Bronchial epithelial cell (primary cell): Measurements from ENCODE around the gene KPNB1. TPM values are rescaled to one million over a fixed set of nuclear protein-coding genes. Genes with fewer than 3 reads are reported as not detected.
A peak's percentile ranks its signal among the peaks of the same experiment; 100 is the strongest.

Experiments
- DNase-seq: peaks from one replicate; pipeline ENCODE4 v3.0.0-alpha.2; 2010; ENCODE audit warnings: low read depth
- FAIRE-seq: peaks from 2 replicates; lab custom pipeline; 2011; peaks lifted over from hg19 to GRCh38; lab: Jason Lieb, UNC
- H3K27me3 ChIP-seq: 2 replicates; pipeline ENCODE4 v1.5.1; 2011; ENCODE audit warnings: low read length; ENCODE audit not compliant: control insufficient read depth, insufficient read depth
- H3K36me3 ChIP-seq: 2 replicates; pipeline ENCODE4 v1.5.1; 2011; ENCODE audit warnings: low read length; ENCODE audit not compliant: control insufficient read depth, insufficient read depth
- H3K4me3 ChIP-seq: 2 replicates; pipeline ENCODE4 v1.5.1; 2011; ENCODE audit warnings: mild to moderate bottlenecking, low read depth, low read length, control low read depth
- total RNA-seq: library from RNA; depleted of rRNA; stranded (reverse); fragments of >200 nt; gene quantifications from 2 replicates; pipeline ENCODE4 v1.2.1, GENCODE V29; 2014
- TF ChIP-seq, protein P1 (sequence below): IDR thresholded peaks from 2 replicates; pipeline ENCODE4 v1.5.1; 2011; ENCODE audit warnings: mild to moderate bottlenecking, moderate library complexity, low read length, control low read depth, inconsistent platforms; ENCODE audit not compliant: insufficient read depth, severe bottlenecking

Gene KPNB1
- total RNA-seq, 1 donor from 2014 or later: 279 TPM

DNA sequence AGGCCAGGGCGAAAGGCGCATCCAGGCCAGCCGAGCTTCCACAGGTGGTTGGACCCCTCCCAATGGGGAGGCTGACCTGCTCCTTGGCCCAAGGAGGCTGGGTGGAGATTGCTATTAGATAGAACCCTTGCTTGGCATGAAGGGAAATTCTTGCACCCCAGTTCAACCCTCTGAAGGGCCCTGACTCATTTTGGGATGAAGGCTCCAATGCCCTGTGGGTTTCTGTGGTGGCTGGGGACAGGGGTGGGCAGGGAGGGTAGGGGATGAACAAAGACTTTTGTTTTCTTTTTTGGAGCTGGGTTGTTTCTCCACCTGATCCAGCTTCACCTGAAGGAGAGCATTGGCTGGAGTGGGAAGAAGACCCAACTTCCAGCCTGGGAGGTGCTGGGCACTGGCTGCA lies 66.7 kb downstream of the KPNB1 start:
- no peak for FAIRE-seq
- DNase-seq: no peak
- TF ChIP-seq, protein P1, sequence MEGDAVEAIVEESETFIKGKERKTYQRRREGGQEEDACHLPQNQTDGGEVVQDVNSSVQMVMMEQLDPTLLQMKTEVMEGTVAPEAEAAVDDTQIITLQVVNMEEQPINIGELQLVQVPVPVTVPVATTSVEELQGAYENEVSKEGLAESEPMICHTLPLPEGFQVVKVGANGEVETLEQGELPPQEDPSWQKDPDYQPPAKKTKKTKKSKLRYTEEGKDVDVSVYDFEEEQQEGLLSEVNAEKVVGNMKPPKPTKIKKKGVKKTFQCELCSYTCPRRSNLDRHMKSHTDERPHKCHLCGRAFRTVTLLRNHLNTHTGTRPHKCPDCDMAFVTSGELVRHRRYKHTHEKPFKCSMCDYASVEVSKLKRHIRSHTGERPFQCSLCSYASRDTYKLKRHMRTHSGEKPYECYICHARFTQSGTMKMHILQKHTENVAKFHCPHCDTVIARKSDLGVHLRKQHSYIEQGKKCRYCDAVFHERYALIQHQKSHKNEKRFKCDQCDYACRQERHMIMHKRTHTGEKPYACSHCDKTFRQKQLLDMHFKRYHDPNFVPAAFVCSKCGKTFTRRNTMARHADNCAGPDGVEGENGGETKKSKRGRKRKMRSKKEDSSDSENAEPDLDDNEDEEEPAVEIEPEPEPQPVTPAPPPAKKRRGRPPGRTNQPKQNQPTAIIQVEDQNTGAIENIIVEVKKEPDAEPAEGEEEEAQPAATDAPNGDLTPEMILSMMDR: no peak
- H3K4me3 ChIP-seq: no peak overlapping the region
- no peaks in the 10 kb centered on the region for H3K36me3 ChIP-seq
- H3K27me3 ChIP-seq: peaks cover 35% of the 10 kb centered on the region

DNA sequence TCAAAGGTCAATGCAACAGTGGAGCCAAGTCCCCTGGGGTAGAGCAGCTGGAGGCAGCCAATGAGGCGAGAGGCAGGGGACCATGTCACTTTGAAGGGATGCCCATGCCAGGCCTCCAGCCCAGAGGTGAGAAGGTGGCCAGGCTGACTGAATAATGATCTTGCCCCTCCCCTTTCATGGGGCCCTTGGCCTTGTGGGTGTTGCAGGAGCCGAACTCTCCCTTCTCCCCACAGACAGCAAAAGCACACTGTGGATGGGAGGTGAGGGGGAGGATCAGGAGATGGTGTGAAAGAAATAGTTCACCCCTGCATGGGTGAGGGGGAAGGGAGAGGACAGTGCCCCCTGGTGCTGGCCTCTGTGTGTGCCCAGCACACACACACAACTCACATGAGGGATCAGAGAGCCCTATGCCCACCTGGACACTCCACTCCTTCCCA lies 67.6 kb downstream of the KPNB1 start:
- H3K36me3 ChIP-seq: no peaks in the 10 kb centered on the region
- H3K4me3 ChIP-seq: no peak overlapping the region
- H3K27me3 ChIP-seq: peaks cover 43% of the 10 kb centered on the region
- TF ChIP-seq, protein P1: peak; percentile 33
- FAIRE-seq: no peak
- DNase-seq: no peak

DNA sequence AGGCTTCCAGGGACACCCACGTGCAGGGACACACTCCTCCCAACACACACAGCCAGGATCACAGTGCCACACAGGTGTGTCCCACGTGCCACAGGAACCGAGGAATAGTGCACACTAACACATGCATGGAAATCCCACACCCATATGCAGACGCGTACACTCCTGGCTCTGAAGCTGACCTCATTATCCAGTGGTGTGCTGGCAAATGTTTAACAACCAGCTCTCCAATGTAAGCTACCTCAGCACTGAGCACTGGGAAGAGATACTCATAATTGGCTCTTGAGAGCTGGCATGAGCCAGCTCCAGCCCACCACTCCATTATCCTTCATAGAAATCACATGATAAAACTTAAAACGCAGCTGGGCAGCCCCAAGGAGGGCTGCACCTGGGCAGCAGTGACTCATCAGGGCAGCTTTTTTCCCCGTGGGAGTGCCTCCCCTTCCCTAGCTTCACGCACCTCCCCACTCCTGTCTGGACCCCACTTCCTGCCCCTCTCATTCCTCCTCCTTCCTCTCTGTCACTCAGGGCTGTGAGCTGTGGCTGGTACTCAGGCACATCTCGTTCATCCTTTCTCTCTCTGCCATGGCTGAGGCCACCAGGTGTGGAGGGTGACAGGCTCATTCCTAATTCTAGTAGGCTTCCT lies 68.4 kb downstream of the KPNB1 start:
- peak; percentile 13 for FAIRE-seq
- no peaks in the 10 kb centered on the region for H3K36me3 ChIP-seq
- no peak overlapping the region for H3K4me3 ChIP-seq
- TF ChIP-seq, protein P1: no peak
- peaks cover 37% of the 10 kb centered on the region for H3K27me3 ChIP-seq
- no peak for DNase-seq

DNA sequence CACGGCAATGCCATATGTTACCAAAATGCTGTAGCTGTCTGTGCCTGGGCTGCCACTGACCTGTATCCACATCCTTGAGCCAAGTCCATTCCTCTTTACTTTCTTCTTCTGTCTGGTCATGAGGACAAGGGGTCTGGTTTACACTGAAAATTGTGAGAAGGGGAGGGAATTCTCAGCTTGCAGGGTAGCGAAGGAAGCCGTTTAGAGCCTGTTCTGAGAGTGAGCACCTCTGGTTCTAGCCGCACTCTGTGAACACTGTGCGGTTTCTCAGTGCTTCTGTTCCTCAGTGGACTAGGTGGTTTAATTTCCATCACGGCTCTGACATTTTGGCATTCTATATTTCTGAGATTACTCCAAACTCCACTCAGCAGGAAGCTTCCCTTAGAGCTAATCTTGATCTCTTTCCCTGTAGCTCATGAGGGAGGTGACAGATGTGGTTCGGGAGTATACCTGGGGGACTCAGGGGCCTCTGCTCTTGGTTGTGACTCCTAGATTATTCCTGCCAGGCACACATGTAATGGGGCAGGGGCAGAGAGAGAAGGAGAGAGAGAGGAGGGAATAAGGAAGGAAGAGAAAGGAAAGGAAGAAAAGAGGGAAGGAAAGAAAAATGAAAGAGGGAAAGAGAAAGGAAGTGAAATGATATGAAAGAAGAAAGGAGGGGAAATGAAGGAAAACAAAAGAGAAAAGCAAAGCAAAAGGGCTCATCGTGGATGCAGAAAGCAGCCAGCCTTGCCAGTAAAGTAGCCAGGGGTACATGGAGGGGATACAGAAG lies 69.1 kb downstream of the KPNB1 start:
- no peak for DNase-seq
- no peaks in the 10 kb centered on the region for H3K36me3 ChIP-seq
- no peak overlapping the region for H3K4me3 ChIP-seq
- peaks cover 34% of the 10 kb centered on the region for H3K27me3 ChIP-seq
- FAIRE-seq: no peak
- TF ChIP-seq, protein P1: no peak

- H3K36me3 ChIP-seq: no peaks in the 10 kb centered on the region
- no peak for FAIRE-seq
- no peak overlapping the region for H3K4me3 ChIP-seq
- peak; percentile 27 for DNase-seq
- TF ChIP-seq, protein P1: no peak
- peaks cover 38% of the 10 kb centered on the region for H3K27me3 ChIP-seq
Measured at GRCh38 chr17:47719411-47720152, 69.9 kb downstream of the KPNB1 start.
